GM21447 (cell line): ENCODE results near the gene DNAH14.
"Not testable (repeated sequence)": the region's sequence is repeated elsewhere in the genome, so short reads cannot be mapped to it uniquely, and the experiment has no call there.

ENCODE experiments used
- ATAC-seq: cut with Tn5 transposase; IDR thresholded peaks from one replicate; pipeline ENCODE4 v1.9.1; 2021; ENCODE audit not compliant: unreplicated experiment

DNAH14 gene

DNA sequence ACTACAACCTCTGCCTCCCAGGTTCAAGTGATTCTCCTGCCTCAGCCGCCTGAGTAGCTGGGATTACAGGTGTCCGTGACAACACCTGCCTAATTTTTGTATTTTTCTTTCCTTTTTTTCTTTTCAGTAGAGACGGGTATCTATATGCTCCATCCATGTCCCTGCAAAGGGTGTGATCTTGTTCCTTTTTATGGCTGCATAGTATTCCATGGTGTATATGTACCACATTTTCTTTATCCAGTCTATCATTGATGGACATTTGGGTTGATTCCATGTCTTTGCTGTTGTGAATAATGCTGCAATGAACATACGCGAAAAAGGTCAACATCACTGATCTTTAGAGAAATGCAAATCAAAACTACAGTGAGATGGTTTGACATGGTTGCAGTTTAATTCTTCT lies 62.1 kb downstream of the DNAH14 start:
- ATAC-seq: not testable (repeated sequence)

DNA sequence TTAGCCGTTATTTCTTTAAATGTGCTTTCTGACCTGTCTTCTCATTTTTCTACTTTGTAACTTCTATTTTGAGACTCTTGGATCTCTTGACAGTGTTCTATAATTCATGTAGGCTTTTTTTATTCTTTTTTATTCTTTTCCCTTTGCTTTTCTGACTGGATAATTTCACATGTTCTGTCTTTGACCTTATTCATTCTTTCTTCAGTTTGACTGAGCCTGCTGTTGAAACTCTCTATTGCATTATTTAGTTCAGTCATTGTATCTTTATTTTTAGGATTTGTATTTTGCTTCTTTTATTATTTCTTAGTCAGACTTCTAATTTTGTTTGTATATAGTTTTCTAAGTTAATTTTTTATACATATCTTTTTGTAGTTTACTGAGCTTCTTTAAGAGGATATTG lies 66.1 kb downstream of the DNAH14 start:
- no peak for ATAC-seq

- no peak for ATAC-seq
Observed at GRCh38 chr1:224996266-224996665, 66.8 kb downstream of the DNAH14 start.

DNA sequence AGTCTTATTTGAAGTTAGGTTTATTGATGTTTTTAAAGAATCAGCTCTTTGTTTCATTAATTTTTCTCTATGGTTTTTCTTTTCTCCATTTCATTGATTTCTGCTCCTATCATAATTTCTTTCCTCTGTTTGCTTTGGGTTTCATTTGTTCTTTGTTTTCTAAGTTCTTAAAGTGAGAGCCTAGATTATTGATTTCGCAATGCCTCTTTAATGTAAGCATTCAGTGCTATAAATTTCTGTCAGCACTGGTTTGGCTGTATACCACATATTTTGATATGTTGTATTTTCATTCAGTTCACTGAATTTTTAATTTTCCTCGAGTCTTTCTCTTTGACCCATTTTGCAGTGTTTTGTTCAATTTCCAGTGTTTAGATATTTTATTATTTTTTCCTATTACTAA lies 68.7 kb downstream of the DNAH14 start:
- no peak for ATAC-seq

GRCh38 chr1:225004396-225004795 lies 74.9 kb downstream of the DNAH14 start:
- ATAC-seq: no peak

GRCh38 chr1:225006352-225006751 lies 76.9 kb downstream of the DNAH14 start:
- not testable (repeated sequence) for ATAC-seq

GRCh38 chr1:225008050-225008449 lies 78.6 kb downstream of the DNAH14 start:
- ATAC-seq: not testable (repeated sequence)

DNA sequence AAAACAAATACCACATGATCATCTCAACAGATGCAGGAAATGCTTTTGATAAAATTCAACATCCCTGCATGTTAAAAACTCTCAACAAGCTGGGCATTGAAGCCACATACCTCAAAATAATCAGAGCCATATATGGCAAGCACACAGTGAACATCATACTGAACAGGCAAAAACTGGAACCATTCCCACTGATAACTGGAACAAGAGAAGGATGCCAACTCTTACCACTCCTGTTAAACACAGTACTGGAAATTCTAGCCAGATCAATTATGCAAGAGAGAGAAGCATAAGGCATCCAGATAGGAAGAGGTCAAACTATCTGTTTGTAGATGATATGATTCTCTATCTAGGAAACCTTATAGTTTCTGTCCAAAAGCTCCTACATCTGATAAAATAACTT lies 91.6 kb downstream of the DNAH14 start:
- ATAC-seq: no peak

- ATAC-seq: no peak
Observed at GRCh38 chr1:225026701-225027100, 97.2 kb downstream of the DNAH14 start.

DNA sequence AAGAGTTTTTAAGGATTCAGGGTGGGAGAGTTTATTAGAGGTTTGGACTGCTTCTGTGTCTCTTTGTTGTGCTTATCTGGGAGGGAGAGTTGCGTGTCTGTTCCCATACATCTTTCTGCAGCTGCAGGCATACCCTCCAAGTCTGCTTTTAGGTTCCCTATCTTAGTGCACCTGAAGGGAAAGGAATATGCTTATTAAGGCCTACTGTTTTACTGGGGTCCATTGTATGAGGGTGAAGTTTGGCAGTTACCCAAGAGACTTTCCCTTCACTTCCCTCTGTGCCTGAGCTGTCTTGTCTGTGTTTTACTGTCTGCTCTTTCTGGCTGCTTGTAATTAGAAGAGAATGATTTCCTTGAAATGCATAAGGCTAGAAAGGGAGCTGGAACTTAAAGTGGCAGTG lies 107.0 kb downstream of the DNAH14 start:
- ATAC-seq: not testable (repeated sequence)

DNA sequence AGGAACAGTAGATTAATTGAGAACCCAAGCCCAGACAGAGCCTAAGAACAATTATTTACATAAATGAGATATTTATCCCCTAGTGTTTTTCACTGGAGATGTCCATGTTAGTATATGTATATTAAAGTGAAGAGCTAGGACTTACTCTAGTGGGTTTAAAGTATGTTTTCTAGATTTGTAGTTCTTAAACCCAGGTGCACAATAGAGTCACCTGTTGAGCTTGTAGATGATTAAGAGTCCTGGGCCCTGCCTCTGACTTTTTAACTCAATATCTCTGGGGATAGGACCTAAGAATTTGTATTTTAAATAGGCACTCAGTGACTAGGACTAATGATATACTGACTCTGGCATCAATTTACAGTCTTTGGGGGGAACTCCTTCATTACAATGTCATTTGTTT lies 112.8 kb downstream of the DNAH14 start:
- ATAC-seq: no peak

DNA sequence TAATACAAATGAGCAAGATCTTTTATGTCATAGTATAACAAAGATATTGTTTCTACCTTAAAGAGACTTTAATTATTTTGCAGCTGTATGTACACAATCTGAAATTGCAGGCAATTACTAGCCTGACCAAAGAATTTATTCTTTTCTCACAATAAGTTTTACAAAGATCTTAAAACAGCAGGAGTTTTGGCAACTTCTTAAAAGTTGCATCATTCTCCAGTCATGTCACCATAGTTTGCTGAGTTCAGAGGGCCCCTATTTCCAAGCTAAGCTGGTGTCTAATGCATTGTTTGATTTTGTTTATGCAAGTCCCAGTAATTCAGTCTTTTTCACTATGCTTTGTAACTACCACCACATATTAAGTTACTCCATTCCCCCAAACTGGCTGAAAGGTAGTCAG lies 114.8 kb downstream of the DNAH14 start:
- no peak for ATAC-seq

DNA sequence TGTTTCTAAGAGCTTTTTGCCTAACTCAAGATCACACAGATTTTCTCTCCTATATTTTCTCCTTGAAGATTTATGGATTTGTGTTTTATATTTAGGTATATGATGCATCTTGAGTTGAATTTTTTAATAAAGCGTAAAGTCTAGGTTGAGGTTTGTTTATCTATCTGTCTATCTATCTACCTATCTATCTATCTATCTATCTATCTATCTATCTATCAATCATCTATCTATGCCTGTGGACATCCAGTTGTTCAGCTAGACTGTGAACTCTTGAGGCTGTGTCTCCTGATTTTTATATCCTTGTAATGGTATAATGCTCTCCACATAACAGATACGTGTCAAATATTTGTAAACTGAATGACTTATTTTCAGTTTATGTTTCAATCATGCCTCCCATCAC lies 120.1 kb downstream of the DNAH14 start:
- ATAC-seq: no peak

GRCh38 chr1:225063722-225064121 lies 134.2 kb downstream of the DNAH14 start:
- ATAC-seq: no peak

GRCh38 chr1:225070972-225071371 lies 141.5 kb downstream of the DNAH14 start:
- no peak for ATAC-seq

DNA sequence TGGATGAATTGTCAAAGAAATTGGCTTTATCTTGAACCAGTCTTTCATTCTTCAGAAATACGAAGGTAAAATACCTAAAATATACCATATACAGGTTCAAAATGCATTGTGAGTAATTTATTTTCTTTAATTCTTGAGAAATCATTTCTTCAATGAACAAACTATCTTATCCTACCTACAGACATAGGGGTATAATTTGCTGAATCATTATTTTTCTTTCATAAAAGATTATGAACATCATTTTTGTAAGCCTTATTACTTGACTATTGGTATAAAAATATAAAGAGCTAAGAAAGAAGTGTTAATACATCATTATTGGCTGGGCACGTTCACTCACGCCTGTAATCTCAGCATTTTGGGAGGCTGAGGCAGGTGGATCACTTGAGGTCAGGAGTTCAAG lies 167.7 kb downstream of the DNAH14 start:
- ATAC-seq: no peak

- no peak for ATAC-seq
Observed at GRCh38 chr1:225111000-225111399, 181.5 kb downstream of the DNAH14 start.

- no peak for ATAC-seq
Observed at GRCh38 chr1:225113265-225113664, 183.8 kb downstream of the DNAH14 start.

DNA sequence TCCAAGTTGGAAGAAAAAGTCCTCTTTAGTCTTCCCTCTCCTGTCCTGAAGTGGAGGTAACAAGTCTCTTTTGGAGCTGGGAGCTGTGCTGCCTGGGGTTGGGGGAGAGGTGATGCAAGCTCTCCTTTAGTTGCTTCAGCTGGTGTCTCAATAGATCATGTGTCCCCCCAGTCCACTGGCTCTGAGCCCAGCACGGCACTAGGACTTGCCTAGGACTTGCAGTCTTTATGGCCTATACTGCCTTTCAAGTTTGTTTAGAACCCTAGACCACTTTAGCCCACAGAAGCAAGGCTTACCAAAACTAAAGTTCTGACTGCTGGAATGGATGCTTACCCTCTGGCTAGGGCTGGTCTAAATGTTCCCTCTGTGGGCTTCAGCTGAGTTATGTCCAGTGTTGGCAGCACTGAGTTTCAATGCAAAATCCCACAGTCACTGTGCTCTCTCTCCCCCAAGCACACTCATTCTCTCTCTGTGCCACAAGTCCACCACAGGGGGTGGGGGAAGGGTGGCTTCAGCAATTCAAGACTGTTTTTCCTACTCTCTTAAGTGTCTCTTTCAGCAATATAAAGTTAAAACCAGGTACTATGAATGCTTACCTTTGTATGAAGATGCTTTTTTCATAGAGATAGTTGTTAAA lies 185.0 kb downstream of the DNAH14 start:
- ATAC-seq: no peak

- no peak for ATAC-seq
Observed at GRCh38 chr1:225119307-225119706, 189.8 kb downstream of the DNAH14 start.

- ATAC-seq: no peak
Observed at GRCh38 chr1:225121095-225121494, 191.6 kb downstream of the DNAH14 start.

- ATAC-seq: no peak
Observed at GRCh38 chr1:225131869-225132268, 202.4 kb downstream of the DNAH14 start.

- ATAC-seq: no peak
Observed at GRCh38 chr1:225137976-225138375, 208.5 kb downstream of the DNAH14 start.
